Measurements from ENCODE around the gene RNF144B. TPM values are rescaled to one million over a fixed set of nuclear protein-coding genes. Genes with fewer than 3 reads are reported as not detected.

The RNF144B gene
- total and polyA plus RNA-seq, 9 of the 15 experiments (the other 6 are each of a cell fraction or from before 2014, with no cell fraction given) = 0.01 TPM; not detected in 8

- no peaks in the 10 kb centered on the region for H3K9me3 ChIP-seq (replicated peaks; ENCODE audit: control insufficient read depth, insufficient read depth, low read depth, low read length)
- no TSS peak for BruUV-seq (replicated peaks)
- CTCF ChIA-PET (ENCODE audit: low intra/inter-chr PET ratio) = no interaction called here
These were observed 42.6 kb downstream of the RNF144B start for GRCh38 chr6:18429655-18430297.

More at GRCh38 chr6:18429655-18430297, 42.6 kb downstream of the RNF144B start:
- Histone ChIP-seq H3K4me1 (replicated peaks in 1 of 2; ENCODE audit: control insufficient read depth in 2 of 2, insufficient read depth in 2 of 2, low read length in 2 of 2) (no peaks in the 10 kb centered on the region), H2AFZ (ENCODE audit: low read depth, low read length) (no peak overlapping the region), H3K36me3 (ENCODE audit: control insufficient read depth, insufficient read depth, low read length) (no peaks in the 10 kb centered on the region), H3K9me1 (ENCODE audit: control insufficient read depth, insufficient read depth, low read length) (no peaks in the 10 kb centered on the region), H4K20me1 (replicated peaks; ENCODE audit: control insufficient read depth, insufficient read depth, low read length) (no peaks in the 10 kb centered on the region), H3K27me3 (ENCODE audit: control insufficient read depth in 2 of 2, insufficient read depth in 2 of 2, low read length in 2 of 2) (peaks cover 0 to 2% of the 10 kb centered on the region in 2 experiments; a peak in 1 of 5 replicates), H3K9ac (ENCODE audit: insufficient read depth in 1 of 2, low read depth in 2 of 2, low read length in 2 of 2) (no peak overlapping the region), H3K27ac (ENCODE audit: extremely low read depth, low read depth, low read length) (no peak overlapping the region), H3K4me2 (ENCODE audit: insufficient read depth, low read length) (no peak overlapping the region), H3K4me3 (no peak overlapping the region), H3K79me2 (ENCODE audit: control insufficient read depth, insufficient read depth, low read length) (no peaks in the 10 kb centered on the region)
- WGBS (ENCODE audit: insufficient coverage, low coverage, missing lambda C conversion rate) = 1% methylated on average over 4 of the region's 4 CpGs
- POLR2A ChIA-PET = no interaction called here
- in situ Hi-C loops (cut with MboI) = no loop called here
- intact Hi-C loops (cut with micrococcal nuclease) = no loop called here
- TF ChIP-seq GABPA (tag; conservative IDR thresholded peaks at IDR 0.05; ENCODE audit: low read depth) = no peak
- no peak for TF ChIP-seq HMGN3 (IDR thresholded peaks at IDR 0.05; ENCODE audit: borderline replicate concordance, extremely low read depth, insufficient read length, low read depth, low read length)
- TF ChIP-seq ZNF592 (IDR thresholded peaks at IDR 0.05) = no peak
- no peak for TF ChIP-seq TSC22D4 (tag; IDR thresholded peaks at IDR 0.05)
- no peak for TF ChIP-seq JUN (IDR thresholded peaks at IDR 0.05; ENCODE audit: borderline replicate concordance, low read depth, low read length)
- TF ChIP-seq JUN (CRISPR knock-in tag; IDR thresholded peaks at IDR 0.05; ENCODE audit: borderline replicate concordance) = no peak
- TF ChIP-seq ZBTB17 (CRISPR knock-in tag; IDR thresholded peaks at IDR 0.05) = no peak
- no peak for TF ChIP-seq TAF15 (IDR thresholded peaks at IDR 0.05; ENCODE audit: low read depth, low read length)
- TF ChIP-seq PATZ1 (CRISPR knock-in tag; IDR thresholded peaks at IDR 0.05; ENCODE audit: borderline replicate concordance) = no peak
- FAIRE-seq = no peak
- ATAC-seq = no peak
- DNase-seq (ENCODE audit: extremely low read depth in 1 of 4, low spot score in 3 of 4) = no peak

Data from K562 (cell line).